ENCODE results near the gene EHD1.
A peak's percentile ranks its signal among the peaks of the same experiment; 100 is the strongest.

Gene EHD1

GRCh38 chr11:64810891-64811272, 67.5 kb downstream of the EHD1 start:
- no peaks in the 10 kb centered on the region for H3K27me3 Mint-ChIP-seq (ENCODE audit: low read depth)
- no peak for TF ChIP-seq CTCF (IDR thresholded peaks at IDR 0.05; ENCODE audit: unreplicated experiment in 3 of 3)
- H3K36me3 Mint-ChIP-seq (ENCODE audit: low read depth): peaks cover 12% of the 10 kb centered on the region
- H3K27ac Mint-ChIP-seq: peak overlapping the region; percentile 34 to 89 (median 83)
- H3K4me1 Mint-ChIP-seq: peaks cover 17% of the 10 kb centered on the region
- peak overlapping the region; percentile 95 to 99 (median 98) for H3K4me3 Mint-ChIP-seq
- H3K9me3 Mint-ChIP-seq: no peaks in the 10 kb centered on the region

- H3K36me3 Mint-ChIP-seq (ENCODE audit: low read depth): peaks cover 17% of the 10 kb centered on the region
- H3K4me3 Mint-ChIP-seq: peak within 1 kb of the TSS; percentile 95 to 99 (median 98)
- no peaks in the 10 kb centered on the region for H3K9me3 Mint-ChIP-seq
These were observed 68.0 kb downstream of the EHD1 start, which contains the start of gene MEN1 for GRCh38 chr11:64810271-64810890. MEN1 (minus strand) TSS chr11:64810551; CDS start chr11:64810109, 442 bp downstream.

GRCh38 chr11:64809781-64810241, 68.6 kb downstream of the EHD1 start:
- H3K9me3 Mint-ChIP-seq: no peaks in the 10 kb centered on the region
- TF ChIP-seq CTCF (IDR thresholded peaks at IDR 0.05; ENCODE audit: unreplicated experiment in 3 of 3): no peak
- H3K4me3 Mint-ChIP-seq: peak overlapping the region; percentile 95 to 99 (median 98)
- no peaks in the 10 kb centered on the region for H3K27me3 Mint-ChIP-seq (ENCODE audit: low read depth)
- peaks cover 17% of the 10 kb centered on the region for H3K36me3 Mint-ChIP-seq (ENCODE audit: low read depth)
- H3K4me1 Mint-ChIP-seq: peaks cover 17% of the 10 kb centered on the region
- H3K27ac Mint-ChIP-seq: peak overlapping the region; percentile 34 to 58 (median 39)

More at GRCh38 chr11:64810271-64810890, 68.0 kb downstream of the EHD1 start, which contains the start of gene MEN1:
- H3K27ac Mint-ChIP-seq: peak within 1 kb of the TSS; percentile 34 to 89 (median 83)
- no peak for TF ChIP-seq CTCF (IDR thresholded peaks at IDR 0.05; ENCODE audit: unreplicated experiment in 3 of 3)
- no peaks in the 10 kb centered on the region for H3K27me3 Mint-ChIP-seq (ENCODE audit: low read depth)
- H3K4me1 Mint-ChIP-seq: peaks cover 17% of the 10 kb centered on the region

GRCh38 chr11:64805481-64805880, 72.9 kb downstream of the EHD1 start:
- no peaks in the 10 kb centered on the region for H3K9me3 Mint-ChIP-seq
- H3K27ac Mint-ChIP-seq: no peak overlapping the region
- peak overlapping the region; percentile 28 to 51 (median 49) for H3K4me3 Mint-ChIP-seq
- H3K4me1 Mint-ChIP-seq: peaks cover 22% of the 10 kb centered on the region
- TF ChIP-seq CTCF (IDR thresholded peaks at IDR 0.05; ENCODE audit: unreplicated experiment in 3 of 3): no peak
- peaks cover 22% of the 10 kb centered on the region for H3K36me3 Mint-ChIP-seq (ENCODE audit: low read depth)
- H3K27me3 Mint-ChIP-seq (ENCODE audit: low read depth): no peaks in the 10 kb centered on the region

GRCh38 chr11:64804346-64805210, 73.8 kb downstream of the EHD1 start:
- Mint-ChIP-seq H3K36me3 (ENCODE audit: low read depth) (peaks cover 22% of the 10 kb centered on the region), H3K27ac (no peak overlapping the region), H3K27me3 (ENCODE audit: low read depth) (no peaks in the 10 kb centered on the region), H3K4me1 (peaks cover 21% of the 10 kb centered on the region), H3K4me3 (peak overlapping the region; percentile 79 to 86 (median 84)), H3K9me3 (no peaks in the 10 kb centered on the region)
- TF ChIP-seq CTCF (IDR thresholded peaks at IDR 0.05; ENCODE audit: unreplicated experiment in 3 of 3): no peak
